Measurements from ENCODE around the gene DYSF.

Gene DYSF

GRCh38 chr2:71422786-71423185 lies 30.6 kb upstream of the DYSF start:
- TF ChIP-seq ZBTB7A (IDR thresholded peaks at IDR 0.05; ENCODE audit: low read depth) (no peak), TEAD4 (IDR thresholded peaks at IDR 0.05) (no peak), NFIC (IDR thresholded peaks at IDR 0.05) (no peak), TCF12 (IDR thresholded peaks at IDR 0.05; ENCODE audit: low read depth) (no peak), YY1 (IDR thresholded peaks at IDR 0.05; ENCODE audit: low read depth) (no peak), FOXM1 (IDR thresholded peaks at IDR 0.05; ENCODE audit: borderline replicate concordance, low read depth) (no peak), MAX (IDR thresholded peaks at IDR 0.05) (no peak), REST (IDR thresholded peaks at IDR 0.05; ENCODE audit: low read depth) (no peak), CEBPB (IDR thresholded peaks at IDR 0.05) (no peak), TAF1 (IDR thresholded peaks at IDR 0.05; ENCODE audit: low read depth) (no peak), EGR1 (IDR thresholded peaks at IDR 0.05) (no peak), CREB1 (IDR thresholded peaks at IDR 0.05; ENCODE audit: low read depth) (no peak), RAD21 (IDR thresholded peaks at IDR 0.05; ENCODE audit: low read depth) (no peak), USF1 (IDR thresholded peaks at IDR 0.05) (no peak), EP300 (IDR thresholded peaks at IDR 0.05; ENCODE audit: borderline replicate concordance) (no peak)

- TF ChIP-seq CEBPB (IDR thresholded peaks at IDR 0.05): no peak
- no peak for TF ChIP-seq TAF1 (IDR thresholded peaks at IDR 0.05; ENCODE audit: low read depth)
- TF ChIP-seq TCF12 (IDR thresholded peaks at IDR 0.05; ENCODE audit: low read depth): no peak
- no peak for TF ChIP-seq CREB1 (IDR thresholded peaks at IDR 0.05; ENCODE audit: low read depth)
- TF ChIP-seq ZBTB7A (IDR thresholded peaks at IDR 0.05; ENCODE audit: low read depth): no peak
- no peak for TF ChIP-seq EP300 (IDR thresholded peaks at IDR 0.05; ENCODE audit: borderline replicate concordance)
- TF ChIP-seq USF1 (IDR thresholded peaks at IDR 0.05): no peak
- no peak for TF ChIP-seq TEAD4 (IDR thresholded peaks at IDR 0.05)
- TF ChIP-seq MAX (IDR thresholded peaks at IDR 0.05): no peak
Observed at GRCh38 chr2:71423817-71424420, 29.4 kb upstream of the DYSF start.

DNA sequence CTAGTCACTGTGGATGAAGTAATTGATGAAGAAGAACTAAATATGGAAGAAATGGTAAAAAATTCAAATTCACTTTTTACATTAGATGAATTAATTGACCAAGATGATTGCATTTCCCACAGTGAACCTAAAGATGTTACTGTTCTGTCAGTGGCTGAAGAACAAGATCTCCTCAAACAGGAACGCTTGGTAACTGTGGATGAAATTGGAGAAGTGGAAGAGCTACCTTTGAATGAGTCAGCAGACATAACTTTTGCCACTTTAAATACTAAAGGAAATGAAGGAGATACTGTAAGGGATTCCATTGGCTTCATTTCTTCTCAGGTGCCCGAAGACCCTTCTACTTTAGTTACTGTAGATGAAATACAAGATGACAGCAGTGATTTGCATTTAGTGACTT lies 26.6 kb upstream of the DYSF start:
- TF ChIP-seq YY1 (IDR thresholded peaks at IDR 0.05; ENCODE audit: low read depth) (no peak), CEBPB (IDR thresholded peaks at IDR 0.05) (no peak), CREB1 (IDR thresholded peaks at IDR 0.05; ENCODE audit: low read depth) (no peak), FOXM1 (IDR thresholded peaks at IDR 0.05; ENCODE audit: borderline replicate concordance, low read depth) (no peak), TEAD4 (IDR thresholded peaks at IDR 0.05) (no peak), EP300 (IDR thresholded peaks at IDR 0.05; ENCODE audit: borderline replicate concordance) (no peak), TAF1 (IDR thresholded peaks at IDR 0.05; ENCODE audit: low read depth) (no peak), ZBTB7A (IDR thresholded peaks at IDR 0.05; ENCODE audit: low read depth) (no peak), EGR1 (IDR thresholded peaks at IDR 0.05) (no peak), USF1 (IDR thresholded peaks at IDR 0.05) (no peak), MAX (IDR thresholded peaks at IDR 0.05) (no peak), NFIC (IDR thresholded peaks at IDR 0.05) (no peak), REST (IDR thresholded peaks at IDR 0.05; ENCODE audit: low read depth) (no peak), TCF12 (IDR thresholded peaks at IDR 0.05; ENCODE audit: low read depth) (no peak), RAD21 (IDR thresholded peaks at IDR 0.05; ENCODE audit: low read depth) (no peak)

DNA sequence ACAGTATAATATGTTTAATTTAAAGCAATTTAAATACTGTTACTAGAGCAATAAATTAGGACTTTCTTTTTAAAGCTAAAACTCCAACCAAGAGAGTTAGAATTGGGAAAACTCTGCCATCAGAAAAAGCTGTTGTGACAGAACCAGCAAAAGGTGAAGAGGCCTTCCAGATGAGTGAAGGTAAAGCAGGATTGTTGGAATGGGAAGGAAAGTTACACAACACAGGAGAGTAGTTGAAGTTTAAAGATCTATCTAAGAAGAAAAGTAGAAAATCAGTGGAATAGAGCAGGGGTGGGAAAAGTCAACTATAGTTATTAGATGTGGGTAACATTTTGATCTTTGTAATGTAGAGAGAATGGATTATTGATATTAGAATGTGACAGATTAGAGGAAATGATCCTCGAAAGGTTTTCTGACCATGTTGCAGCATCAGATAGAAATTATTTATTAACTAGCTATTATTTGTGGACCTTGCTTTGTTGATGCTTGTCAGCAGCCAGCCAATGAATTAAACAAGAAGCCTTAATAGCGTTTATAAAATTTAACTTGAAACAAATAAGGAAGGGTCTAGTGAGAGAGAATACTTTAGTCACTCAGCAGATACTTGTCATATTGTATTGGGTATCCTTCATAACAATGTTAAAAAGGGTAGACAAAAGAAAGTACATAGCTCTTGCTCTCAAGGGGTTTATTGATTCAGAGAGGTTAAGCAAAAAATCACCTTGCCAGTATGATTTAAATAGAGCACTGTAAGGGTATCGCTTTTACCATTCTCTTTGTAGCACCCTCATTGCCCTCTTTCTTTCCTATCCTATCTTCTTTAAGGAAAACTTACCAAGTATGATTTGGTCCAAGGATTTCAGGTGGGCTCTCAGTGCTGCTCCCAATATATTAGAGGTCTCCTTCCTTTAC lies 24.6 kb upstream of the DYSF start:
- no peak for TF ChIP-seq RAD21 (IDR thresholded peaks at IDR 0.05; ENCODE audit: low read depth)
- TF ChIP-seq TEAD4 (IDR thresholded peaks at IDR 0.05): no peak
- TF ChIP-seq MAX (IDR thresholded peaks at IDR 0.05): no peak
- no peak for TF ChIP-seq NFIC (IDR thresholded peaks at IDR 0.05)
